GM12873 (cell line): ENCODE results near the gene GET3.

ENCODE experiments used
- CTCF ChIP-seq: IDR thresholded peaks from 2 replicates; pipeline ENCODE4 v1.5.1; 2012; ENCODE audit warnings: low read depth, mild to moderate bottlenecking, moderate library complexity, low read length, control low read depth; ENCODE audit not compliant: insufficient read depth; ENCODE audit errors: missing control alignments

Gene GET3

GRCh38 chr19:12720851-12721655, 16.2 kb upstream of the GET3 start:
- TF ChIP-seq CTCF = no peak

GRCh38 chr19:12721656-12722565, 15.4 kb upstream of the GET3 start:
- TF ChIP-seq CTCF = no peak

- TF ChIP-seq CTCF = no peak
These were observed 14.5 kb upstream of the GET3 start for GRCh38 chr19:12722566-12723380.

GRCh38 chr19:12723381-12723640, 14.0 kb upstream of the GET3 start:
- no peak for TF ChIP-seq CTCF

GRCh38 chr19:12723641-12724426, 13.5 kb upstream of the GET3 start, which contains the start of gene TNPO2:
TNPO2 (minus strand) TSS chr19:12723932; CDS start chr19:12720977, 2,955 bp downstream.
- TF ChIP-seq CTCF = no peak

GRCh38 chr19:12726988-12727316, 10.3 kb upstream of the GET3 start:
- no peak for TF ChIP-seq CTCF
